Measurements from ENCODE around the gene WDR83. TPM values are rescaled to one million over a fixed set of nuclear protein-coding genes. Genes with fewer than 3 reads are reported as not detected.

Gene WDR83
- total and polyA plus RNA-seq, 2 donors (not counting 3 experiments of a cell fraction or from before 2014, with no cell fraction given), result 10.5 to 11.8 TPM

DNA sequence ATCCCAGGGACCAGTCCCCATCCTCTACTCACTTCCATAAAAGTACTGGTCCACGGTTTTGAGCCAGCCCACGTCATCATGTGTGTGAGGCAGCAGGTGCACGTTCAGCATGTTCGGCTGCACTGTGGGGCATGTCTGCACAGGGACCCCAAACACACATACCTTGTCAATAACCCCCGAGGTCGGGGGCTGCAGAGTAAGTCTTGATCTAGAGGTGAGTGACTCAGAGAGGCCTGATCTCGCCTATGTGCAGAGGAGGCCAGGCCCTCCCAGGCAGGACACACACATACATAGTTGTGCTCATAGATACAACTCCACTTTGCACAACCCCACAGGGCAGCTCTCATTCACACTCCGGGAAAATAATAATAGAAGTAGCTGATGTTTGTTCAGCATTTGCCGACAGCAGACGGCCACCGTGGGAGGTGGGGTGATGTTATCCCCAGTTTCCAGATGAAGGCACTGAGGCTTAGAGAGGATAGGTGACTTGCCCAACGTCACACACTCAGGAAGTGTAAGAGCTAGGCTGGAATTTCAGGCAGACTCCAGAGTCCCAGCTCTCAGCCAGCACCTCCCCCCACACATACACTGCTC, 839 bp upstream of the WDR83 start:
- Histone ChIP-seq H4K20me1 (replicated peaks; ENCODE audit: control insufficient read depth, extremely low read depth, insufficient read depth, low read length) (no peaks in the 10 kb centered on the region), H3K79me2 (ENCODE audit: control insufficient read depth, insufficient read depth, low read length) (peaks cover 16% of the 10 kb centered on the region), H3K27me3 (ENCODE audit: control insufficient read depth in 2 of 2, insufficient read depth in 2 of 2, low read length in 2 of 2) (no peaks in the 10 kb centered on the region), H3K4me2 (ENCODE audit: insufficient read depth, low read length) (peak overlapping the region; percentile 70), H3K4me3 (replicated peaks in 1 of 3; ENCODE audit: insufficient read depth in 1 of 3, low read depth in 1 of 3, low read length in 3 of 3) (peak overlapping the region; percentile 60 to 73 (median 67)), H3K36me3 (ENCODE audit: control insufficient read depth in 2 of 2, extremely low read depth in 1 of 2, insufficient read depth in 2 of 2, low read length in 2 of 2) (peaks cover 0 to 3% of the 10 kb centered on the region in 2 experiments), H3K9me1 (replicated peaks; ENCODE audit: control insufficient read depth, extremely low read depth, insufficient read depth, low read length) (no peaks in the 10 kb centered on the region), H3K9ac (replicated peaks; ENCODE audit: extremely low read depth, insufficient read depth, low read length) (peak overlapping the region; percentile 77), H3K27ac (ENCODE audit: insufficient read depth, low read depth, low read length) (no peak overlapping the region), H3K4me1 (ENCODE audit: control insufficient read depth, extremely low read depth, insufficient read depth, low read length) (peaks cover 20% of the 10 kb centered on the region), H2AFZ (ENCODE audit: low read depth, low read length) (peak overlapping the region; percentile 90), H3K9me3 (replicated peaks; ENCODE audit: control insufficient read depth, insufficient read depth, low read length) (no peaks in the 10 kb centered on the region)
- BruUV-seq (replicated peaks), result no TSS peak
- DNase-seq (ENCODE audit: low read depth, low spot score), result no peak
- ChIA-PET POLR2A (interaction anchor here (1.2 kb wide), 1 partner anchor 15 kb away, joined by 4 read pairs; no protein-coding TSS in a partner anchor), CTCF (interaction anchor here (0.6 to 2.1 kb wide), 8 partner anchors 11 to 742 kb away, joined by 3 to 7 read pairs (median 4); no protein-coding TSS in a partner anchor)
- no peak for FAIRE-seq
- TF ChIP-seq FOS (IDR thresholded peaks at IDR 0.05; ENCODE audit: borderline replicate concordance, insufficient read depth, low read length) (no peak), JUN (IDR thresholded peaks at IDR 0.05; ENCODE audit: borderline replicate concordance, insufficient read depth, insufficient read length, low read depth) (no peak), EZH2 (IDR thresholded peaks at IDR 0.05; ENCODE audit: borderline replicate concordance, low read depth, low read length, severe bottlenecking) (no peak), MYC (IDR thresholded peaks at IDR 0.05; ENCODE audit: low read depth, low read length) (no peak), GATA2 (IDR thresholded peaks at IDR 0.05; ENCODE audit: insufficient read depth, insufficient read length, low read depth, low read length) (no peak), POLR2A (IDR thresholded peaks at IDR 0.05; ENCODE audit: low read depth, low read length) (no peak), POLR2AphosphoS5 (IDR thresholded peaks at IDR 0.05; ENCODE audit: insufficient read depth, low read depth, low read length) (no peak)
- TF ChIP-seq, protein P1, sequence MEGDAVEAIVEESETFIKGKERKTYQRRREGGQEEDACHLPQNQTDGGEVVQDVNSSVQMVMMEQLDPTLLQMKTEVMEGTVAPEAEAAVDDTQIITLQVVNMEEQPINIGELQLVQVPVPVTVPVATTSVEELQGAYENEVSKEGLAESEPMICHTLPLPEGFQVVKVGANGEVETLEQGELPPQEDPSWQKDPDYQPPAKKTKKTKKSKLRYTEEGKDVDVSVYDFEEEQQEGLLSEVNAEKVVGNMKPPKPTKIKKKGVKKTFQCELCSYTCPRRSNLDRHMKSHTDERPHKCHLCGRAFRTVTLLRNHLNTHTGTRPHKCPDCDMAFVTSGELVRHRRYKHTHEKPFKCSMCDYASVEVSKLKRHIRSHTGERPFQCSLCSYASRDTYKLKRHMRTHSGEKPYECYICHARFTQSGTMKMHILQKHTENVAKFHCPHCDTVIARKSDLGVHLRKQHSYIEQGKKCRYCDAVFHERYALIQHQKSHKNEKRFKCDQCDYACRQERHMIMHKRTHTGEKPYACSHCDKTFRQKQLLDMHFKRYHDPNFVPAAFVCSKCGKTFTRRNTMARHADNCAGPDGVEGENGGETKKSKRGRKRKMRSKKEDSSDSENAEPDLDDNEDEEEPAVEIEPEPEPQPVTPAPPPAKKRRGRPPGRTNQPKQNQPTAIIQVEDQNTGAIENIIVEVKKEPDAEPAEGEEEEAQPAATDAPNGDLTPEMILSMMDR (IDR thresholded peaks at IDR 0.05; ENCODE audit: extremely low read depth in 1 of 2, insufficient read depth in 1 of 2, low read depth in 1 of 2, low read length in 2 of 2), result no peak
- TF ChIP-seq, protein P2, sequence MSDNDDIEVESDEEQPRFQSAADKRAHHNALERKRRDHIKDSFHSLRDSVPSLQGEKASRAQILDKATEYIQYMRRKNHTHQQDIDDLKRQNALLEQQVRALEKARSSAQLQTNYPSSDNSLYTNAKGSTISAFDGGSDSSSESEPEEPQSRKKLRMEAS (IDR thresholded peaks at IDR 0.05; ENCODE audit: insufficient read depth, insufficient read length), result no peak
- intact Hi-C loops (cut with micrococcal nuclease), result loop anchor here (2.0 to 5.0 kb wide), 3 partner anchors 25 to 743 kb away; partner anchors contain the start of gene ZNF136
- dilution Hi-C loops (cut with MboI; ENCODE audit: extremely low pct_ligation_motif_present, low sequenced_read_pairs), result no loop called here
